ENCODE data around the gene SMIM44. TPM values are rescaled to one million over a fixed set of nuclear protein-coding genes. Genes with fewer than 3 reads are reported as not detected.

Gene SMIM44
- polyA plus RNA-seq, 1 experiment, result not detected

GRCh38 chr19:3469638-3470499, 13.4 kb downstream of the SMIM44 start:
- peaks cover 2% of the 10 kb centered on the region; the same call in 1 of the 2 replicates for H3K36me3 ChIP-seq (ENCODE audit: control insufficient read depth, insufficient read depth, low read length)
- TF ChIP-seq, protein P1, sequence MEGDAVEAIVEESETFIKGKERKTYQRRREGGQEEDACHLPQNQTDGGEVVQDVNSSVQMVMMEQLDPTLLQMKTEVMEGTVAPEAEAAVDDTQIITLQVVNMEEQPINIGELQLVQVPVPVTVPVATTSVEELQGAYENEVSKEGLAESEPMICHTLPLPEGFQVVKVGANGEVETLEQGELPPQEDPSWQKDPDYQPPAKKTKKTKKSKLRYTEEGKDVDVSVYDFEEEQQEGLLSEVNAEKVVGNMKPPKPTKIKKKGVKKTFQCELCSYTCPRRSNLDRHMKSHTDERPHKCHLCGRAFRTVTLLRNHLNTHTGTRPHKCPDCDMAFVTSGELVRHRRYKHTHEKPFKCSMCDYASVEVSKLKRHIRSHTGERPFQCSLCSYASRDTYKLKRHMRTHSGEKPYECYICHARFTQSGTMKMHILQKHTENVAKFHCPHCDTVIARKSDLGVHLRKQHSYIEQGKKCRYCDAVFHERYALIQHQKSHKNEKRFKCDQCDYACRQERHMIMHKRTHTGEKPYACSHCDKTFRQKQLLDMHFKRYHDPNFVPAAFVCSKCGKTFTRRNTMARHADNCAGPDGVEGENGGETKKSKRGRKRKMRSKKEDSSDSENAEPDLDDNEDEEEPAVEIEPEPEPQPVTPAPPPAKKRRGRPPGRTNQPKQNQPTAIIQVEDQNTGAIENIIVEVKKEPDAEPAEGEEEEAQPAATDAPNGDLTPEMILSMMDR (IDR thresholded peaks at IDR 0.05; ENCODE audit: insufficient read depth, low read depth, low read length), result peak; percentile 21; the same call in 1 of the 2 replicates
- CTCF ChIA-PET, result interaction anchor here (0.7 to 6.4 kb wide), 14 partner anchors 10 to 166 kb away, joined by 3 to 62 read pairs (median 4); partner anchors contain the start of gene SMIM24
- no peak for DNase-seq (ENCODE audit: low read depth)
- no peaks in the 10 kb centered on the region for H3K27me3 ChIP-seq (ENCODE audit: control insufficient read depth, insufficient read depth, low read length)
- H3K4me3 ChIP-seq (ENCODE audit: low read depth, low read length), result no peak overlapping the region
- POLR2A ChIA-PET, result no interaction called here

DNA sequence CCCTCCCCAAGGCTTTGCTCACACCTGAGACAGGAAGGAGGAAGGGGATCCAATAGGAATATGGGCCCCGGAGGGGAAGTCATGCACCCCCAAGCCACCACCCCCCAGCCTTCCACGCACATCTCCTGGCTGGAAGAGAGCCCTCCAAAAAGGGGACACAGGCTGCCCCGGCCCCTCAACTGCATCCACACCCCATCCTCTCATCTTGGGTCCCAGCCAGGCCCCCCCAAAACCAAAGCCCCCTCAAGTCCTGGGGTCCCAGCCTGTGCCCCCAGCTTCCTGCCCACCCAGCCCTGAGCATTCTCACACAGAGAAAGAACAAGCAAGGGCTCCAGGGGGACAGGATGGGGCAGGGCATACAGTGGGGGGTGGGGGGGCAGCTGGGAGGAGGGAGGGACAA, 15.0 kb downstream of the SMIM44 start:
- TF ChIP-seq, protein P1 (IDR thresholded peaks at IDR 0.05; ENCODE audit: insufficient read depth, low read depth, low read length), result no peak

GRCh38 chr19:3467437-3468198, 15.6 kb downstream of the SMIM44 start:
- Histone ChIP-seq H3K4me3 (ENCODE audit: low read depth, low read length) (no peak overlapping the region), H3K27me3 (ENCODE audit: control insufficient read depth, insufficient read depth, low read length) (no peaks in the 10 kb centered on the region), H3K36me3 (ENCODE audit: control insufficient read depth, insufficient read depth, low read length) (peaks cover 12% of the 10 kb centered on the region)
- DNase-seq (ENCODE audit: low read depth), result no peak
- TF ChIP-seq, protein P1 (IDR thresholded peaks at IDR 0.05; ENCODE audit: insufficient read depth, low read depth, low read length), result no peak
- ChIA-PET POLR2A (no interaction called here), CTCF (interaction anchor here (1.6 kb wide), 1 partner anchor 38 kb away, joined by 6 read pairs; no protein-coding TSS in a partner anchor)

More for the DNA sequence above, 15.0 kb downstream of the SMIM44 start:
- CTCF ChIA-PET, result interaction anchor here (0.7 to 3.2 kb wide), 3 partner anchors 24 to 164 kb away, joined by 3 to 18 read pairs (median 6); no protein-coding TSS in a partner anchor
- H3K36me3 ChIP-seq (ENCODE audit: control insufficient read depth, insufficient read depth, low read length), result peaks cover 9% of the 10 kb centered on the region
- no peak for DNase-seq (ENCODE audit: low read depth)
- POLR2A ChIA-PET, result interaction anchor here (0.5 kb wide), 1 partner anchor 17 kb away, joined by 5 read pairs; no protein-coding TSS in a partner anchor
- no peaks in the 10 kb centered on the region for H3K27me3 ChIP-seq (ENCODE audit: control insufficient read depth, insufficient read depth, low read length)
- H3K4me3 ChIP-seq (ENCODE audit: low read depth, low read length), result no peak overlapping the region

- ChIA-PET CTCF (interaction anchor here (1.1 kb wide), 1 partner anchor 37 kb away, joined by 4 read pairs; no protein-coding TSS in a partner anchor), POLR2A (no interaction called here)
- Histone ChIP-seq H3K4me3 (ENCODE audit: low read depth, low read length) (no peak overlapping the region), H3K27me3 (ENCODE audit: control insufficient read depth, insufficient read depth, low read length) (no peaks in the 10 kb centered on the region), H3K36me3 (ENCODE audit: control insufficient read depth, insufficient read depth, low read length) (peaks cover 15% of the 10 kb centered on the region)
- DNase-seq (ENCODE audit: low read depth), result no peak
- TF ChIP-seq, protein P1 (IDR thresholded peaks at IDR 0.05; ENCODE audit: insufficient read depth, low read depth, low read length), result no peak
These were observed 16.6 kb downstream of the SMIM44 start for GRCh38 chr19:3466635-3467034.

- no peak for DNase-seq (ENCODE audit: low read depth)
- Histone ChIP-seq H3K4me3 (ENCODE audit: low read depth, low read length) (no peak overlapping the region), H3K36me3 (ENCODE audit: control insufficient read depth, insufficient read depth, low read length) (peaks cover 15% of the 10 kb centered on the region), H3K27me3 (ENCODE audit: control insufficient read depth, insufficient read depth, low read length) (no peaks in the 10 kb centered on the region)
- TF ChIP-seq, protein P1 (IDR thresholded peaks at IDR 0.05; ENCODE audit: insufficient read depth, low read depth, low read length), result no peak
- ChIA-PET POLR2A (no interaction called here), CTCF (no interaction called here)
These were observed 17.7 kb downstream of the SMIM44 start for GRCh38 chr19:3465552-3465951.

All from BJ (cell line).